Stimulated activated CD4-positive, alpha-beta T cell treated with anti-CD3 and anti-CD28 coated beads, Interleukin-12 subunit alpha, Interleukin-12 subunit beta, amount 100 ng/mL, for 4 hours (primary cell): Measurements from ENCODE around the gene OR10H1.
"Not testable (repeated sequence)": the region's sequence is repeated elsewhere in the genome, so short reads cannot be mapped to it uniquely, and the experiment has no call there.

ENCODE experiments used
- DNase-seq: peaks from one replicate; pipeline ENCODE4 v3.0.0-alpha.2; 2020

OR10H1 gene, protein sequence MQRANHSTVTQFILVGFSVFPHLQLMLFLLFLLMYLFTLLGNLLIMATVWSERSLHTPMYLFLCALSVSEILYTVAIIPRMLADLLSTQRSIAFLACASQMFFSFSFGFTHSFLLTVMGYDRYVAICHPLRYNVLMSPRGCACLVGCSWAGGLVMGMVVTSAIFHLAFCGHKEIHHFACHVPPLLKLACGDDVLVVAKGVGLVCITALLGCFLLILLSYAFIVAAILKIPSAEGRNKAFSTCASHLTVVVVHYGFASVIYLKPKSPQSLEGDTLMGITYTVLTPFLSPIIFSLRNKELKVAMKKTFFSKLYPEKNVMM

DNA sequence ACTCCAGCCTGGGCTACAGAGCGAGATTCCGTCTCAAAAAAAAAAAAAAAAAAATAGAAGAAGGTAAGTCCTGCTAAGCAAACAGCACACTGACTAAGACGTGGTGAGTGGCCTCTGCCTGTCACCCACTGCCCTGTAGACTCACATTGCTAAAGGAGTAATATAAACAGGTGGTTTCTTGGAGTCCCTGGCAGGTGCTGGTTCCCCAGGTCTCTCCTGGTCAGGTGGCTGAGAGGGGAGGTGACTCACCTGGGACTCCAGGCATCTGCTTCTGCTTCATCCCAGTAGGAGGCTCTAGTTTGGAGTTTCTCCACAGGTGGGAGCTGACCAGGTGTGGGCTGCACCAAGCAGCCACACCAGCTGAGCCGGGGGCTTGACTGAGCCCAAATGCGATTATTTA is at the start of gene OR10H1:
OR10H1 (minus strand) TSS at position 359 of the 400 bp plus-strand sequence. CDS start 7,627 bp downstream, outside the sequence.
- DNase-seq: no peak

DNA sequence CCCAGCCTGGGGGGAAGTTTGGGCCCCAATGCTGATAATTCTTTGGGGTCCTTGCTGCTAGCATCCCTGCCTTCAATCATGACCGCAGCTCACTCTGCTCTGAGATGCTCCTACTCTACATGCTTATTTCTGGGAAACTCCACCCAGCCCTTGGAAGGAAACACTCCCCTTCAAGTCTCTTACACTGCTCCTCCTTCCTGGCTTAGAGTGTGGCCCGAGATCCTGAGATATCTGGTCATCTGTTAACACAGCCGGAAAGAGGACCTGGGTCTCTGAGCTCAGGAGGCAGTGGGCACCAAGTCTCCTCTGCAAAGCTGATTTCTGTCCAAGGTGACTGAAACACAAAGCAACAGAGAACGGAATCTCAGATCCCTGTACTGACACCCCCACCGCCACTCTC is 49.4 kb upstream of the OR10H1 start:
- DNase-seq: no peak

DNA sequence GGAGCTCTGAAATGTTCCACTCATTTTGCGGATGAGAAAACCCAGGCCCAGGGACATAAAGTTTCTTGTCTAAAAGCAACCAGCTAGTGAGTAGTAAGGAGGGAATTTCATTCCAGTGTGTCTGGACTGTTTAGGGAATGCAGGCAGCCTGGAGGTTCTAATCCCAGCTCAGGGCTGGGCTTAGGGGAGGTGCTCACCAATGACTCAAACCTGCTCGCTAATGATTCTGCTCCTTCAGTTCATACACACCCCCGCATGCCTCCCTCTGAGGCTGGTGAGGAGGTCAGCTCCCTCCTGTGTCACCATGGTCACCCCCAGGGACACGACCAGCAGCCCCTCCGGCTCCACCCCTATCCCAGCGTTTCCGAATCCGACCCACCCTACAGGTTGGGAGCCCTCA is 47.8 kb upstream of the OR10H1 start:
- DNase-seq: no peak

DNA sequence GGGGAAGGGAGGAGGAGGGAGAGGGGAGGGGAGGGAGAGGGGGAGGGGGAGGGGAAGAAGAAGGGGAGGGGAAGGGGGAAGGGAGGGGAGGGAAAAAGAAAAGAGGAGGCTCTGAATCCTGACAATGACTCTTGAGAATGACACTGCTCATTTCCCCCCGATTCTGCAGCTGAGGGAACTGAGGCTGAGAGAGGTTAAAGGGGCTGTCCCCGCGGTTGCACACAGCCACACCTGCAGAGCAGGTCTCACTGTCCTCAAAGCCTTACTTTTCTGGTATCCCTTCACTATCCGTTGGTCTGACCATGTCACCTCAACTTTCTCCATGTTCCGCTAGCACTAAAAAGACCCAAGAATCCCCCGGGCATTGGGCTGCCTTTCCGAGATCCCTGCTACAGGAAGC is 47.0 kb upstream of the OR10H1 start:
- no peak for DNase-seq

DNA sequence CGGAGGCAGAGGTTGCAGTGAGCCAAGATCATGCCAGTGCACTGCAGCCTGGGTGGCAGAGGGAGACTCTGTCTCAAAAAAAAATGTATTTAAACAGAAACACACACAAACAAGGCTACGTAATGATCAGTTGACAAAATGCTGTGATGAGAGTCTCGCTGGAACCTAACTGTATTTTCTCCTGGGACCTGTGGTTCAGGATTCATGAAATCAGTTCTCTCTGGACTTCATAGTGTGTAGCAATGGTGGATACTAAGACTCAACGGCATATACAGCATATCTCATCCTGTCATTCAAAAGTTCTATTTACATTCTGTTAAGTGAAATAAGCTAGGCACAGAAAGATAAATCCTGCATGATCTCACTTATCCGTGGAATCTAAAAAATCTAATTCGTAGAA is 45.1 kb upstream of the OR10H1 start:
- no peak for DNase-seq

DNA sequence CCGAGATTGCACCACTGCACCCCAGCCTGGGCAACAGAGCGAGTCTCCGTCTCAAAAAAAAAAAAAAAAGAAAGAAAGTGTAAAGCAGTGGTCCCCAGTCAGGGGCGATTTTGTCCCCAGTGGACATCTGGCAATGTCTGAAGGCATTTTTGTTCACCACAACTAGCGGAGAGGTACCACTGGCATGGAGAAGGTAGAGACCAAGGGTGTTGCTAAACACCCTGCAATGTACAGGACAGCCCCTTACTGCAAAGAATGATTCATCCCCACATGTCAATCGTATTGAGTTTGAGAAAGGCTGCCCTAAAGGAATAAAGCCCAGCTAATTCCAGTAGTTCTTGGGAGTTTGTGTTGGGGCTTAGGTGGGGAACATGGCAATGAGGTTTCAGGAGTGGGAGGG is 43.7 kb upstream of the OR10H1 start:
- no peak for DNase-seq

DNA sequence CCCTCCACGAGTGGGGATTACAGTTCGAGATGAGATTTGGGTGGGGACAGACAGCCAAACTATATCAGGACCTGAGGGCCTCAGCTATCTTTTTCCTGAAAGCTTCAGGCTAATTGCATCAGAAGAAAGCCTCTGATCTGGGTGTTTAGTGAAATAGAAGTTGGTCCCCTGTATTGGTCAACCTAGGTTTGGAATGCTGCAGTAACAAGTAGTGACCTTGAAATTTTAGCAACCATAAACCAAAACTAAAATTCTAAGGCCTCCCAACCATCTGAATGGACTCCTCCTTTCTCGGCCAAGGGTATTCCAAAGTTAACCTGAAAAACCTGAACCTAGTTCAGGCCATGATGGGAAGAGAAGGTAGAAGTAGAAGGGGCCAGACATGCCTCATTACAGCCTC is 34.9 kb upstream of the OR10H1 start:
- no peak for DNase-seq

DNA sequence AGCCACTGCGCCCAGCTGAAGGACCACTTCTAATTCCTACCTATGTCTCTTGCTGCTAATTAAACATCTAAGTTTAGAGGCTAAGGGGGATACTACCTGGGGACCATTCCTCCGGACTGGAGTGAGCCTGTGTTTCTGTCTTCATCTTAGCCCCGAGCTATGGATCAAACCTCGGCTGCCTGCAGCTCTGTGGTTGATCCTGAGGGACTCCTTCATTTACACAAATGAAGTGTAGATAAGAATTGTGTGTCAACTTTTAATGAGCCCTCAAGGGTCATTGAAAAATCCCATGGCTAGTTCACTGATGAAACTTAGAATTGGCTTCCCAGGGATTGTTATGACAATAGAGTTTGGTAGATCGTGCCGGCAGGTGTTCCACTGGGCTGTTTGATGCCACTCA is 31.5 kb upstream of the OR10H1 start:
- no peak for DNase-seq

DNA sequence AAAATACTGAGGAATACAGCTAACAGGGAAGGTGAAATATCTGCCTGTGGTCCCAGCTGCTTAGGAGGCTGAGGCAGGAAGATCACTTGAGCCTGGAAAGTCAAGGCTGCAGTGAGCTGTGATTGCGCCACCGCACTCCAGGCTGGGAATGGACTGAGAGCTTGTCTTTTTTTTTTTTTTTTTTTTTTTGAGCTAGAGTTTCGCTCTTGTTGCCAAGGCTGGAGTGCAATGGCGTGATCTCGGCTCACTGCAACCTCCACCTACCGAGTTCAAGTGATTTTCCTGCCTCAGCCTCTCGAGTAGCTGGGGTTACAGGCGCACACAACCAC is 28.4 kb upstream of the OR10H1 start:
- not testable (repeated sequence) for DNase-seq

DNA sequence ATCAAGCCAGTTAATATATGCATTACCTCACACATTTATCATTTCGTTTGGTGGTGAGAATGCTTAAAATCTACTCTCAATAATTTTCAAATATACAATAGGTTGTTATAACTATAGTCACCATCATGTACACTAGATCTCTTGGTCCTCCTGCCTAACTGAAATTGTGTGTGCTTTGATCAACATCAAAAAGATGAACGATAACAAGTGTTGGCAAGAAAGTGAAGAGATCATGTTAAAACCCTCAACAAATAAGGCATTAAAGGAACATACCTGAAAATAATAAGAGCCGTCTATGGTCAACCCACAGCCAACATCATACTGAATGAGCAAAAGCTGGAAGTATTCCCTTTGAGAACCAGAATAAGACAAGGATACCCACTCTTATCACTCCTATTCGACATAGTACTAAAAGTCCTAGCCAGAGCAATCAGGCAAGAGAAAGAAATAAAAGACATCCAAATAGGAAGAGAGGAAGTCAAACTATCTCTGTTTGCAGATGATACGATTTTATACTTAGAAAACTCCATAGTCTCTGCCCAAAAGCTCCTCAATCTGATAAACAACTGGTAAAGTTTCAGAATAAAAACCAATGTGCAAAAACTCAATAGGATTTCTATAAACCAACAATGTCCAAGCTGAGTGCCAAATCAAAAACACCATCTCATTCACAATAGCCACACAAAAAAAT is 27.9 kb upstream of the OR10H1 start:
- DNase-seq: no peak

DNA sequence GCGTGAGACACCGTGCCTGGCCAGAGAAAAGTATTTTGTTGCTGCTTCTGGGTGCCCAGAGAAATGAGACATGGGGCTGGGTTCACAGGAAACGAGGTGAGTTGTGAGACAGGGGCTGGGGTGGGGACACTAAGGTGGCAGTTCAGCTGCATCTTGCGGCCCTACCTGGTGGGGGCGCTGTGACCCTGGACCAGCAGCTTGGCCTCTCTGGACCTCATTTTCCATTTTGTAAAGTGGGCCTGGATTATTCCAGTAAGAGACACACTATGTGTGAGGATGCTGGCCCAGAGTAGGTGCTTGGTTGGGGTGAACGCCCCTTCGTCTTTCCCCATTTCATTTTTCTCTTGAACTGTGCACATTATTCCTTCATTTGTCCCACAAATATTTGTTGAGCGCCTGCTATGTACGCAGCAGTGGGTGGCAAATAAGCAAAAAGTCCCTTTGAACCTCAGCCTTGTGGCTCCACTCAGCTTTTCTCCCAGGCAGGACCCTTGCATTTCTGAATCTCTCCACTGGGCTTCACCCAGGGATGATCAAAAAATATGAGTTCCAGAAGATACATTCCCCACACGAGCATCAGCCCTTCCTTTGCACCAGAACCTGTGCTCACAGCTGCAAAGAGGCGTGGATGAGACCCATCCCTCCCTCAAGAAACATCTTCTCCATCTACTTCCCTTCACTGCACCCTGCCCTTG is 26.6 kb upstream of the OR10H1 start:
- no peak for DNase-seq

DNA sequence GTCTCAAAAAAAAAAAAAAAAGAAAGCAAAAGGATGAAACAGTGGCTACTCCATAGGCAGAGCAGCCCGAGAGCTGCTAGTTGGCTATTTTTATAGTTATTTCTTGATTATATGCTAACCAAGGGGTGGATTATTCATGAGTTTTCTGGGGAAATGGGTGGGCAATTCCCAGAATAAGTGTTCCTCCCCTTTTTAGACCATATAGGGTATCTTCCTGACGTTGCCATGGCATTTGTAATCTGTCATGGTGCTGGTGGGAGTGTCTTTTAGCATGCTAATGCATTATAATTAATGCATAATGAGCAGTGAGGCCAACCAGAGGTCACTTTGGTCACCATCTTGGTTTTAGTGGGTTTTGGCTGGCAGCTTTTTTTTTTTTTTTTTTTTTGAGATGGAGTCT is 25.4 kb upstream of the OR10H1 start:
- no peak for DNase-seq

DNA sequence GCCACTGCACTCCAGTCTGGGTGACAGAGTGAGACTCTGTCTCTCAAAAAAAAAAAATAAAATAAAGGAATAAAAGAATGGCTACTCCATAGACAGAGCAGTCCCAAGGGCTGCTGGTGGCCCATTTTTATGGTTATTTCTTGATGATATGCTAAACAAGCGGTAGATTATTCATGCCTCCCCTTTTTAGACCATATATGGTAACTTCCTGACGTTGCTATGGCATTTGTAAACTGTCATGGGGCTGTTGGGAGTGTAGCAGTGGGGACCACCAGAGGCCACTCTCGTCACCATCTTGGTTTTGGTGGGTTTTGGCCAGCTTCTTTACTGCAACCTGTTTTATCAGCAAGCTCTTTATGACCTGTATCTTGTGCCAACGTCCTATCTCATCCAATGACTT is 24.4 kb upstream of the OR10H1 start:
- DNase-seq: not testable (repeated sequence)

DNA sequence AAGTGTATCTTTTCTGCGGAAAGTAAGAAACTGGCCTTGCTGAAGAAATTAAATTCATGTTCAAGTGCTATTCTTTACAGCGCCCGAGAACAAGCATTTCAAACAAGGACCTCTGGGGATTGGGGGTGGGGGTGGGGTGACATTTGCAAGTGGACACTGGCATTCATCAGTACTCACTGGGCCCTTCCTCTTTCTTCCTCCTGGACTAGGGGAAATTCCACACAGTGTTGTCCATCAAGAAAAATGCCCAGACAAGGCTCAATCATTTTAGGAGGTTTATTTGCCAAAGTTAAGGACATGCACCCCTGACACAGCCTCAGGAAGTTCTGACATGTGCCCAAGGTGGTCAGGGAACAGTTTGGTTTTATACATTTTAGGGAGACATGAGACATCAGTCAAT is 22.9 kb upstream of the OR10H1 start:
- DNase-seq: no peak

DNA sequence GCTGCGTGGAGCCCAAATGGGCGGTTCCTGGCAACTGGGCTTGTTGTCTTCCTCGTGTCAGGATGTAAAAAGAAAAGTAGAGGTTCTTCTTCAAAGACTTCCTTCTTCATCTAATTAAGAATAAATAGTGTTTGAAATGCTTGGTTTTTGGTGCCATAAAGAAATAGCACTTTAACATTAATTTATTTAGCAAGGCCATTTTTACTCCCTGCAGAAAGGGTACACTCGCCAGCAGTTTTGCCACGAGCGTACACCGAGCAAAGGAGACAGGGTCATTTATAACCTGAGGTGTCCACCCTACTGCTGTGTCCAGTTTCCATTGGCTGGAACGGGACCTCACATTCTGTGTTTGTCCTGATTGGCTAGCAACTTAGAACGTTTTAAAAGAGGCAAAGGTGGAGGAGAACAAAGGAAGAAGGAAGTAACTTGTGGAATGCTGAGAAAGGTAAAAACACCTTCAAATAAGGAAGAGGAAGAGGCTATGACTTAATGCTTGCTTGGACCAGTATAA is 21.8 kb upstream of the OR10H1 start:
- DNase-seq: no peak

DNA sequence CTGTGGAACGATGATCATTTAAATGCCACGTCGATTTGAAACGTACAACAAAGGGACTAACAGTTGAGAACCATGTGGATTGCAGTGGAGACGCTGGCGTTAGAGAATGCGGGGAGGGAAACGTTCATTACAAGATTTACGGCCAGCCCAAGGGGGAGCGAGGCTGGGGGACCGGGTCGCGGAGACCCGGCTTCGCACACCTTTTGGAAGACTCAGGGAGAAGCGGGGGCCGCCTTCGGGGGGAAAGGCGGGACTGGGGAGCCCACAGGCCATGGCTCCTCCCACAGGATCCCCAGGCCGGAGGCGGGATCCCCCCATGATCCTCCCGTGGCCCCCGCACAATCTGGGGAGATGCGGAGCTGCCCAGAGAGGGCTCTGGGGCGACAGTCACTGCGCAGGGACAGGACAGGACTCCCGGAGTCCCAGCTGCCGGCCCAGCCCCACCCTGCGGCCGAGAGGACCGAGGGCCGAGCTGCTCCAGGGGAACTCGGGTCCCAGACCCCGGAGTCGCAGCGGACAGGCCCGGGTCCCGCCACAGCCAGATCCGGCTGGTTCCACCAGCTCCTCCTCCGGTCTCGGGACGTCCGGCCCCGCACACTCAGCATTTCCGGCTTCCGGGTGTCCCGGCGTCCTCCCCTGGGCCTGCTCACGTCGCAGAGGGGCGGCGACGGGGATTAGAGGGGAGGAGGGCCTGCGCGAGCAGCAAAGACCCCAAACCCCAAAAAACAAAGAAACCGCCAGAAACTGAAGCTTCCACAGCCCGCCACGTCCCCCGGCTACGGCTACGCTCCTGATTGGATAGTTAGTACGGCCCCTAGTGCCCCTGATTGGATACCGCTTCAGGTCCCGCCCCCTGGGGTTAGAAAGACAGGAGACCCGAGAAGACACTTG is 21.1 kb upstream of the OR10H1 start:
- peak; percentile 90 for DNase-seq

DNA sequence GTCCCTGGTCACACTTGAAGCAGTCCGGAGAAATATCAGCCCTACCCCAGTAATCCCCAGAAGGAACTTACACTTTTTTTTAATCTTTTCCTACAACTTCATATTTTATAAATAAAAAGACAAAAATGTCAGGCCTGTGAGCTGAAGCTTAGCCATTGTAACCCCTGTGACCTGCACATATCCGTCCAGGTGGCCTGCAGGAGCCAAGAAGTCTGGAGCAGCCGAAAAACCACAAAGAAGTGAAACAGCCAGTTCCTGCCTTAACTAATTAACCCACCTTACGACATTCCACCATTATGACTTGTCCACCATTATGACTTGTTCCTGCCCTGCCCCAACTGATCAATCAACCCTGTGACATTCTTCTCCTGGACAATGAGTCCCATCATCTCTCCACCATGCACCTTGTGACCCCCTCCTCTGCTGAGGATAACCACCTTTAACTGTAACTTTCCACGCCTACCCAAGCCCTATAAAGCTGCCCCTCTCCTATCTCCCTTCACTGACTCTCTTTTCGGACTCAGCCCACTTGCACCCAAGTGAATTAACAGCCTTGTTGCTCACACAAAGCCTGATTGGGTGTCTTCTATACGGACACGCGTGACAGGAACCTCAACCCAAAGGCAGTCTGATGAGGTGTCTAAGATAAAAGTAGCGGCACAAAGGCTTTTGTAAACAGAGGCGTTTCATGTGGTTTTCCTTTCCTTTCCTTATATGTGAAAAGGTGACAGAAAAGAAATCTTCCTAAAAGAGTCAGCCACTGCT is 20.3 kb upstream of the OR10H1 start:
- not testable (repeated sequence) for DNase-seq

DNA sequence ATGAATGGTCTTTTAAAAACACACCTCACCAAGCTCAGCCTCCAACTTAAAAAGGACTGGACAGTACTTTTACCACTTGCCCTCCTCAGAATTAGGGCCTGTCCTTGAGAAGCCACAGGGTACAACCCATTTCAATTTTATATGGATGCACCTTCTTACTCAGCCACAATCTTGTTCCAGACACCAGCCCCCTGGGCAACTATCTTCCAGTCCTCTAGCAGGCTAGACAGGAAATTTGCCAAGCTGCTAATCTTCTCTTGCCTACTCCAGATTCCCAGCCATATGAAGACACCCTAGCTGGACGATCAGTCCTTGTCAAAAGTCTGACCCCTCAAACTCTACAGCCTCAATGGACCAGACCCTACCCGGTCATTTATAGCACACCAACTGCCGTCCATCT is 18.8 kb upstream of the OR10H1 start:
- DNase-seq: not testable (repeated sequence)

DNA sequence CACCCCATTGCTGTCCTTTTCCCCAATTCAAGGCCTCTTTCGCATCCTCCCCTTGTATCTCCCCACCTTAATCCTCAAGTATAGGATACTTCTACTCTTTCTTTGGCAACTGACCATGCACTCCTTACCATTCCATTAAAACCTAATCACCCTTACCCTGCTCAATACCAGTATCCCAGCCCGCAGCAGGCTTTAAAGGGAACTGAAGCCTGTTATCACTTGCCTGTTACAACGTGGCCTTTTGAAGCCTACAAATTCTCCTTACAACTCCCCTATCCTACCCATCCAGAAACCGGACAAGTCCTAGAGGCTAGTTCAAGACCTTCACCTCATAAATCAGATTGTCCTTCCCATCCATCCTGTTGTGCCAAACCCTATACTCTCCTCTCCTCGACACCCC is 16.2 kb upstream of the OR10H1 start:
- DNase-seq: no peak

DNA sequence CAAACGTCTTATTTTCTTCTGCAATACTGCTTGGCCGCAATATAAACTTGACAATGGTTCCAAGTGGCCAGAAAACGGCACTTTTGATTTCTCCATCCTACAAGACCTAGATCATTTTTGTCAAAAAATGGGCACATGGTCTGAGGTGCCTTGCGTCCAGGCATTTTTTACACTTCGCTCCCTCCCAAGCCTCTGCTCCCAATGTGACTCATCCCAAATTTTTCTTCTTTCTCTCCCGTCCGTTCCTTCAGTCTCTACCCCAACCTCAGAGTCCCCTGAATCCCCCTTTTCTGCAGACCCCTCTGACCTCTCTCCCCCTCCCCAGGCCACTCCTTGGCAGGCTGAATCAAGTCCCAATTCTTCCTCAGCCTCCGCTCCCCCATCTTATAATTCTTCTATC is 14.3 kb upstream of the OR10H1 start:
- no peak for DNase-seq

DNA sequence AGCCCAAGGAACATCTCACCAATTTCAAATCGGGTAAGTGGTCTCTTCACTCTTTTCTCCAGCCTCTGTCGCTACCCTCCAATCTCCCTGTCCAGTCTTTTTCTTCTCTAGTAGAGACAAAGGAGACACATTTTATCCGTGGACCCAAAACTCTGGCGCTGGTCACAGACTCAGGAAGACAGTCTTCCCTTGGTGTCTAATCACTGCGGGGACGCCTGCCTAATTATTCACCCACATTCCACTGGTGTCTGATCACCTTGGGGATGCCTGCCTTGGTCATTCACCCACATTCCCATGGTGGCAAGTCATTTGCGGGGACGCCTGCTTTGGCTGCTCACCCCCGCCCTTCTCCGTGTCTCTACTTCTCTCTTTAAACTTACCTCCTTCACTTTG is 13.8 kb upstream of the OR10H1 start:
- DNase-seq: no peak

DNA sequence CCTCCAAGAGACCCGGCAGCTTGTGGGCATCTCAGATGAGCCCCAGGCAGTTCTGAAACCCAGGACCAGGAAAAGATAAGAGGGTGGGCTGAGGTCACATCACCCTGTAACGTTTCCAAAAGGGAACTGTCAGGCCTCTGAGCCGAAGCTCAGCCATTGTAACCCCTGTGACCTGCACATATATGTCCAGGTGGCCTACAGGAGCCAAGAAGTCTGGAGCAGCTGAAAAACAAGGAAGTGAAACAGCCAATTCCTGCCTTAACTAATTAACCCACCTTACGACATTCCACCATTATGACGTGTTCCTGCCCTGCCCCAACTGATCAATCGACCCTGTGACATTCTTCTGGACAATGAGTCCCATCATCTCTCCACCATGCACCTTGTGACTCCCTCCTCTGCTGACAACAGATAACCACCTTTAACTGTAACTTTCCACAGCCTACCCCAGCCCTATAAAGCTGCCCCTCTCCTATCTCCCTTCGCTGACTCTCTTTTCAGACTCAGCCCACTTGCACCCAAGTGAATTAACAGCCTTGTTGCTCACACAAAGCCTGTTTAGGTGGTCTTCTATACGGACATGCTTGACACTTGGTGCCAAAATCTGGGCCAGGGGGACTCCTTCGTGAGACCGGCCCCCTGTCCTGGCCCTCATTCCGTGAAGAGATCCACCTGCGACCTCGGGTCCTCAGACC is 13.3 kb upstream of the OR10H1 start:
- DNase-seq: not testable (repeated sequence)
